Measurements from ENCODE around the gene ZNF20. TPM values are rescaled to one million over a fixed set of nuclear protein-coding genes. Genes with fewer than 3 reads are reported as not detected.

Gene ZNF20
- total RNA-seq, 4 donors from 2014 or later: 1.2 to 10.4 (median 5.1) TPM

- Histone ChIP-seq H3K27ac (peak within 1 kb of the TSS; percentile 87 to 98 (median 96)), H3K9me3 (no peaks in the 10 kb centered on the region), H3K4me3 (peak within 1 kb of the TSS; percentile 86 to 100 (median 92)), H3K36me3 (peaks cover 0 to 2% (median 0%) of the 10 kb centered on the region in 3 donors), H3K27me3 (no peaks in the 10 kb centered on the region), H3K4me1 (peaks cover 0 to 45% (median 11%) of the 10 kb centered on the region in 4 donors)
- WGBS, 2 donors: 1% methylated on average over 27 to 36 of the region's 57 CpGs
- TF ChIP-seq POLR2A (IDR thresholded peaks at IDR 0.05): peak; percentile 38 to 75
- TF ChIP-seq, protein P1, sequence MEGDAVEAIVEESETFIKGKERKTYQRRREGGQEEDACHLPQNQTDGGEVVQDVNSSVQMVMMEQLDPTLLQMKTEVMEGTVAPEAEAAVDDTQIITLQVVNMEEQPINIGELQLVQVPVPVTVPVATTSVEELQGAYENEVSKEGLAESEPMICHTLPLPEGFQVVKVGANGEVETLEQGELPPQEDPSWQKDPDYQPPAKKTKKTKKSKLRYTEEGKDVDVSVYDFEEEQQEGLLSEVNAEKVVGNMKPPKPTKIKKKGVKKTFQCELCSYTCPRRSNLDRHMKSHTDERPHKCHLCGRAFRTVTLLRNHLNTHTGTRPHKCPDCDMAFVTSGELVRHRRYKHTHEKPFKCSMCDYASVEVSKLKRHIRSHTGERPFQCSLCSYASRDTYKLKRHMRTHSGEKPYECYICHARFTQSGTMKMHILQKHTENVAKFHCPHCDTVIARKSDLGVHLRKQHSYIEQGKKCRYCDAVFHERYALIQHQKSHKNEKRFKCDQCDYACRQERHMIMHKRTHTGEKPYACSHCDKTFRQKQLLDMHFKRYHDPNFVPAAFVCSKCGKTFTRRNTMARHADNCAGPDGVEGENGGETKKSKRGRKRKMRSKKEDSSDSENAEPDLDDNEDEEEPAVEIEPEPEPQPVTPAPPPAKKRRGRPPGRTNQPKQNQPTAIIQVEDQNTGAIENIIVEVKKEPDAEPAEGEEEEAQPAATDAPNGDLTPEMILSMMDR (IDR thresholded peaks at IDR 0.05): no peak
- TF ChIP-seq EP300 (IDR thresholded peaks at IDR 0.05): peak; percentile 34 to 93
- DNase-seq (ENCODE audit: low spot score in 2 of 2): peak; percentile 87
These were observed 23.0 kb upstream of the ZNF20 start, which contains the start of gene ZNF136 for GRCh38 chr19:12162882-12163806. Gene ZNF136, plus strand, starts transcription at chr19:12163096. Its CDS starts 108 bp downstream, at chr19:12163204.

GRCh38 chr19:12162513-12162881 lies 22.3 kb upstream of the ZNF20 start:
- H3K9me3 ChIP-seq: no peaks in the 10 kb centered on the region
- no peaks in the 10 kb centered on the region for H3K36me3 ChIP-seq
- H3K4me1 ChIP-seq: peaks cover 0 to 45% (median 11%) of the 10 kb centered on the region in 4 donors
- DNase-seq (ENCODE audit: low spot score in 2 of 2): no peak
- H3K4me3 ChIP-seq: peak overlapping the region; percentile 86 to 100 (median 92)
- H3K27ac ChIP-seq: peak overlapping the region in 3 of 4 donors; percentile 87 to 98 (median 98)
- WGBS, 2 donors: 18% methylated on average over 8 of the region's 8 CpGs
- H3K27me3 ChIP-seq: no peaks in the 10 kb centered on the region
- TF ChIP-seq, protein P1 (IDR thresholded peaks at IDR 0.05): no peak
- no peak for TF ChIP-seq POLR2A (IDR thresholded peaks at IDR 0.05)
- no peak for TF ChIP-seq EP300 (IDR thresholded peaks at IDR 0.05)

DNA sequence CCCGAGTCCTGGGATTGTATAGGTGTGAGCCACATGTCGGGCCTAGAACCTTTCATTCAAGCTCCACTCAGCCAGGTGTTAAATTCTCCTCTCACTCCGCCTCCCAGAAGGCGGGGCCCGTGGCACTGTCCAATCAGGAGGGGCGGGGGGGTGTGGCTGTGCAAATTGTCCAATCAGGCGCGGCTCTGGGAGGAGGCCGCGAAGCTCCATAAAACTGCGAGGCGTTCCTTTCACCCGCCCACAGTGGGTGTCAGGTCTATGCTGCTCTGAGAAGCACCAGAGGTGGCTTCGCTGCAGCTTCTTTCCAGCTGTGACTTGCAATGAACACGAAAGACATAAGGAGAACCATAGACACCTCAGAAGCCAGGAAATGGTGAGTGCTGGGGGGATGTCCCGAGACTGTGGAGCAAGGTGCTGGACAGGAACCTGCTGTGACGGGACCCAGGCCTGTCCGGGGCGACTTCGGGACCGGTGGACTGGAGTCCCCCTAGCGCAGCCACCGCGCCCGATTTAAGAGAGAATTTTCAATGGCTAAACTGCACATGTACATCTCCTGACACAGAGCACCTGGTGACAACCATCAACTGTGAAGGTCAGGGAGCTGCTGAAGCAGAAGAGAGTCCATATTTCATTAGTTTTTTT lies 19.7 kb upstream of the ZNF20 start:
- Histone ChIP-seq H3K4me1 (peaks cover 0 to 37% (median 11%) of the 10 kb centered on the region in 4 donors), H3K27ac (no peak overlapping the region), H3K36me3 (no peaks in the 10 kb centered on the region), H3K4me3 (no peak overlapping the region), H3K27me3 (no peaks in the 10 kb centered on the region), H3K9me3 (no peaks in the 10 kb centered on the region)
- DNase-seq (ENCODE audit: low spot score in 2 of 2): no peak
- WGBS, 2 donors: 91 to 95% methylated on average over 25 of the region's 25 CpGs
- no peak for TF ChIP-seq POLR2A (IDR thresholded peaks at IDR 0.05)
- TF ChIP-seq, protein P1 (IDR thresholded peaks at IDR 0.05): no peak
- TF ChIP-seq EP300 (IDR thresholded peaks at IDR 0.05): no peak

DNA sequence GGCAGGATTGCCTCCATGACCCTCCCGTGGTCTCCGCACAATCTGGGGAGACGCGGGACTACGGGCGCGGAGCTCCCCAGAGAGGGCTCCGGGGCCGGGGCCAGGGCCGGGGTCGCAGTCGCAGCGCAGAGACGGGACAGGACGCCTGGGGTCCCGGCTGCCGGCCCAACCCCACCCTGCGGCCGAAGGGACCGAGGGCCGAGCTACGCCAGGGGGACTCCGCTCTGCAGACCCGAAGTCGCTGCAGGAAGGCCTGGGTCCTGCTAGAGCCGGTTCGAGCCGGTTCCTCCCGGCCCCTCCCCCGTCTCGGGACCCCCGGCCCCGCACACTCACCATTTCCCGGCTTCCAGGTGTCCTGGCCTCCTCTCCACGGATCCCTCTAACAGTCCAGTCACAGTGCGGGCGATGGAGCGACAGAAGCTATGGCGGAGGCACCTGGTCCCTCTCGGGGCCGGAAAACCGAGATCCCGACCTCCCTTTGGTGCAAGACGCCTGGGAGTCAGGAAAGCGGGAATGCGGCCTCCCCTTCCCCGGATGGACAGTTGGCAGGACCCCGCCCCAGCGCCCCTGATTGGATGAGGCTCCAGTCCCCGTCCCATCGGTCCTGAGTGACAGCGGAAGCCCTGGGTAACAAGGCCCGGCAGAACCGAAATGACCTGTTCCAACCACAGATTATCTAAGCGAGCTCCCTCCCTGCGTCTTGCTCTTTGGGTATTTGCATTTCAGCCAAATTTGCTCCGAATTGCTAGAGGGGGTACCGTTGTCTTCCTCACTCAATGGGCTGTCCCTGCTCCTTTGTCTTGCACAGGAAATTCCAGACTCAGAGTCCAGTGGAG lies 16.3 kb upstream of the ZNF20 start, which contains the start of gene ZNF625:
ZNF625 (minus strand) TSS at position 512 of the 836 bp plus-strand sequence; CDS start at position 336, 176 bp downstream.
- H3K27me3 ChIP-seq: no peaks in the 10 kb centered on the region
- H3K27ac ChIP-seq: peak within 1 kb of the TSS; percentile 64 to 86 (median 78)
- TF ChIP-seq EP300 (IDR thresholded peaks at IDR 0.05): peak in 1 of 2 donors; percentile 70
- TF ChIP-seq, protein P1 (IDR thresholded peaks at IDR 0.05): no peak
- TF ChIP-seq POLR2A (IDR thresholded peaks at IDR 0.05): peak in 1 of 2 donors; percentile 36
- H3K4me3 ChIP-seq: peak within 1 kb of the TSS; percentile 68 to 87 (median 80)
- peaks cover 0 to 11% (median 0%) of the 10 kb centered on the region in 3 donors for H3K36me3 ChIP-seq
- no peaks in the 10 kb centered on the region for H3K9me3 ChIP-seq
- peak; percentile 54 to 70 for DNase-seq (ENCODE audit: low spot score in 2 of 2)
- H3K4me1 ChIP-seq: peaks cover 0 to 25% (median 2%) of the 10 kb centered on the region in 4 donors
- 0% methylated on average over 46 to 50 of the region's 58 CpGs for WGBS, 2 donors
